H1 (cell line): ENCODE measurements around the gene AGAP3. TPM values are rescaled to one million over a fixed set of nuclear protein-coding genes. Genes with fewer than 3 reads are reported as not detected.

Experiments used
- HDAC2 ChIP-seq, 2 experiments: fragments of 300-600 bp in 1 of 2; sonication (generic) in 1 of 2; IDR thresholded peaks; 2 replicates each; pipeline ENCODE4 v1.6.1; 2011 to 2012; ENCODE audit warnings: low read depth in 2 of 2, low read length in 2 of 2, mild to moderate bottlenecking in 2 of 2, moderate library complexity in 2 of 2, borderline replicate concordance in 1 of 2, inconsistent platforms in 1 of 2
- SP4 ChIP-seq: IDR thresholded peaks from 2 replicates; pipeline ENCODE4 v1.6.1; 2012; ENCODE audit warnings: low read length, inconsistent platforms
- SRF ChIP-seq: IDR thresholded peaks from 2 replicates; pipeline ENCODE4 v1.6.1; 2011; ENCODE audit warnings: mild to moderate bottlenecking, low read depth, low read length, moderate library complexity
- TAF1 ChIP-seq: IDR thresholded peaks from 2 replicates; pipeline ENCODE4 v1.6.1; 2011; ENCODE audit warnings: mild to moderate bottlenecking, low read depth, low read length
- TBP ChIP-seq: IDR thresholded peaks from 2 replicates; pipeline ENCODE4 v1.6.1; 2011; ENCODE audit warnings: low read depth, low read length, improper control_type of control experiment
- polyA plus RNA-seq, 7 experiments: library from polyadenylated mRNA; depleted of rRNA in 3 of 7; stranded (reverse) in 5 of 7; unstranded in 2 of 7; fragments of >200 nt in 5 of 7; fragments of 200-250 nt in 2 of 7; gene quantifications; 1 replicate in 5 of 7; 2 replicates in 1 of 7; 4 replicates in 1 of 7; pipeline versions ENCODE4 v1.2.1 to v1.2.3, GENCODE V29; 2011 to 2013; ENCODE audit warnings: missing spikeins in 2 of 7, mixed read lengths in 2 of 7
- total RNA-seq: library from RNA; stranded (reverse); fragmentation: NEBNext Ultra II Directional; extraction: Animal tissue kit (Norgen Biotek cat#: 25700); gene quantifications from 2 replicates; pipeline ENCODE4 v1.2.1, GENCODE V29; 2021

Gene AGAP3
- total and polyA plus RNA-seq, 2 of the 8 experiments (the other 6 are each of a cell fraction or from before 2014, with no cell fraction given), result 66.4 to 120 TPM

DNA sequence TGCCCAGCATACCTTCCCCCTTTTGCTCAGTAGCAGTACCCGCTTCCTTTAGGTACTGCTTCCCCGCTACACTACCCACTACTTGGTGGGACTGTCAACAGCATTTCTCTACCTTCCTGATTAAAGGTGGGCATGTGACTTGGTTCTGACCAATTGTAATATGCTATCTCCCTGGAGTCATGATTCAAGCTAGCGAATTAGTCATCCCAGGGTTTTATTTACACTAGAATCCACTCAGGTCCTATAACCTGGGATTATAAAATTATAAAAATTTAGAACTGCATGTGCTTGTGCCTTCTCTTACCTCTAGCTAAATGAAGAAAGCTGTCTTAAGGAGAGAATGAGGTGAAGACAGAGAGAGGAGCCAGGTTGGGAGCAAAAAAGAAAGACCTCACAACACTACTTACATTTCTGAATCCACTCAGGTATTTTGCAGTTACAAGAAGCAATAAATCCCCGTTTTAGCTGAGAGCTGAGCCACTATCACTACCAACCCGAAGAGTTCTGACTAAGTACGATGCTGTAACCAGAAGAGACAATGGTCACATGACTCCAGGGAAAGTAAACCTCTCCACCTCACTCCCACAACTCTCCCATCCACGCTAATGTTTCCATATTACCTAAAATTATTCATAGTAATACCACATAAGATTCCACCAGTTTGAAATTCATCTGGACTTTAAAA, 71.5 kb downstream of the AGAP3 start (continued):
- TF ChIP-seq HDAC2 (IDR thresholded peaks at IDR 0.05; ENCODE audit: borderline replicate concordance in 1 of 2, low read depth in 2 of 2, low read length in 2 of 2), result no peak
- no peak for TF ChIP-seq TBP
- TF ChIP-seq TAF1, result no peak
- no peak for TF ChIP-seq SP4
- TF ChIP-seq SRF, result no peak
